ENCODE data around the gene CECR2. TPM values are rescaled to one million over a fixed set of nuclear protein-coding genes. Genes with fewer than 3 reads are reported as not detected.

Gene CECR2
- total and polyA plus RNA-seq, 2 of the 8 experiments (the other 6 are each of a cell fraction or from before 2014, with no cell fraction given), result 18.3 to 123 TPM

DNA sequence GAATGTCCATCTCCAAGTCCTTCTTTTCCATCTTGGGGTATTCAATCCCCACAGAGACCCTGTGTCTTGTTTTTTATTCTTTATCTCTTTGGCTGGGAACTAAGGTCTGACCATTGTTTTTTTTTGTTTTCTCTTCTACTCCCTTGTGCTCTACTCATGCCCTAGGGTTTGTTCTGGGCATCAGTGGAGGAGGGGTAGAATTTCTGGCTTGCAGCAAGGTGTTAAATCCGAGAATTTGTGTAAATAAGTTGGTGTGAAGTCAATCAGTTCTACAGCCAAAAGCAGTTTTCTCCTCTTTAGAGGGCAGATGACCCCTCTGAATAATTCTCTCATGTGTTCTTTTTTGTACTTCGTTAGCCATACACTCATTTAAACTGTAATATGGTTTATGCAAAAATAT lies 10.7 kb downstream of the CECR2 start (continued):
- TF ChIP-seq, protein P1, sequence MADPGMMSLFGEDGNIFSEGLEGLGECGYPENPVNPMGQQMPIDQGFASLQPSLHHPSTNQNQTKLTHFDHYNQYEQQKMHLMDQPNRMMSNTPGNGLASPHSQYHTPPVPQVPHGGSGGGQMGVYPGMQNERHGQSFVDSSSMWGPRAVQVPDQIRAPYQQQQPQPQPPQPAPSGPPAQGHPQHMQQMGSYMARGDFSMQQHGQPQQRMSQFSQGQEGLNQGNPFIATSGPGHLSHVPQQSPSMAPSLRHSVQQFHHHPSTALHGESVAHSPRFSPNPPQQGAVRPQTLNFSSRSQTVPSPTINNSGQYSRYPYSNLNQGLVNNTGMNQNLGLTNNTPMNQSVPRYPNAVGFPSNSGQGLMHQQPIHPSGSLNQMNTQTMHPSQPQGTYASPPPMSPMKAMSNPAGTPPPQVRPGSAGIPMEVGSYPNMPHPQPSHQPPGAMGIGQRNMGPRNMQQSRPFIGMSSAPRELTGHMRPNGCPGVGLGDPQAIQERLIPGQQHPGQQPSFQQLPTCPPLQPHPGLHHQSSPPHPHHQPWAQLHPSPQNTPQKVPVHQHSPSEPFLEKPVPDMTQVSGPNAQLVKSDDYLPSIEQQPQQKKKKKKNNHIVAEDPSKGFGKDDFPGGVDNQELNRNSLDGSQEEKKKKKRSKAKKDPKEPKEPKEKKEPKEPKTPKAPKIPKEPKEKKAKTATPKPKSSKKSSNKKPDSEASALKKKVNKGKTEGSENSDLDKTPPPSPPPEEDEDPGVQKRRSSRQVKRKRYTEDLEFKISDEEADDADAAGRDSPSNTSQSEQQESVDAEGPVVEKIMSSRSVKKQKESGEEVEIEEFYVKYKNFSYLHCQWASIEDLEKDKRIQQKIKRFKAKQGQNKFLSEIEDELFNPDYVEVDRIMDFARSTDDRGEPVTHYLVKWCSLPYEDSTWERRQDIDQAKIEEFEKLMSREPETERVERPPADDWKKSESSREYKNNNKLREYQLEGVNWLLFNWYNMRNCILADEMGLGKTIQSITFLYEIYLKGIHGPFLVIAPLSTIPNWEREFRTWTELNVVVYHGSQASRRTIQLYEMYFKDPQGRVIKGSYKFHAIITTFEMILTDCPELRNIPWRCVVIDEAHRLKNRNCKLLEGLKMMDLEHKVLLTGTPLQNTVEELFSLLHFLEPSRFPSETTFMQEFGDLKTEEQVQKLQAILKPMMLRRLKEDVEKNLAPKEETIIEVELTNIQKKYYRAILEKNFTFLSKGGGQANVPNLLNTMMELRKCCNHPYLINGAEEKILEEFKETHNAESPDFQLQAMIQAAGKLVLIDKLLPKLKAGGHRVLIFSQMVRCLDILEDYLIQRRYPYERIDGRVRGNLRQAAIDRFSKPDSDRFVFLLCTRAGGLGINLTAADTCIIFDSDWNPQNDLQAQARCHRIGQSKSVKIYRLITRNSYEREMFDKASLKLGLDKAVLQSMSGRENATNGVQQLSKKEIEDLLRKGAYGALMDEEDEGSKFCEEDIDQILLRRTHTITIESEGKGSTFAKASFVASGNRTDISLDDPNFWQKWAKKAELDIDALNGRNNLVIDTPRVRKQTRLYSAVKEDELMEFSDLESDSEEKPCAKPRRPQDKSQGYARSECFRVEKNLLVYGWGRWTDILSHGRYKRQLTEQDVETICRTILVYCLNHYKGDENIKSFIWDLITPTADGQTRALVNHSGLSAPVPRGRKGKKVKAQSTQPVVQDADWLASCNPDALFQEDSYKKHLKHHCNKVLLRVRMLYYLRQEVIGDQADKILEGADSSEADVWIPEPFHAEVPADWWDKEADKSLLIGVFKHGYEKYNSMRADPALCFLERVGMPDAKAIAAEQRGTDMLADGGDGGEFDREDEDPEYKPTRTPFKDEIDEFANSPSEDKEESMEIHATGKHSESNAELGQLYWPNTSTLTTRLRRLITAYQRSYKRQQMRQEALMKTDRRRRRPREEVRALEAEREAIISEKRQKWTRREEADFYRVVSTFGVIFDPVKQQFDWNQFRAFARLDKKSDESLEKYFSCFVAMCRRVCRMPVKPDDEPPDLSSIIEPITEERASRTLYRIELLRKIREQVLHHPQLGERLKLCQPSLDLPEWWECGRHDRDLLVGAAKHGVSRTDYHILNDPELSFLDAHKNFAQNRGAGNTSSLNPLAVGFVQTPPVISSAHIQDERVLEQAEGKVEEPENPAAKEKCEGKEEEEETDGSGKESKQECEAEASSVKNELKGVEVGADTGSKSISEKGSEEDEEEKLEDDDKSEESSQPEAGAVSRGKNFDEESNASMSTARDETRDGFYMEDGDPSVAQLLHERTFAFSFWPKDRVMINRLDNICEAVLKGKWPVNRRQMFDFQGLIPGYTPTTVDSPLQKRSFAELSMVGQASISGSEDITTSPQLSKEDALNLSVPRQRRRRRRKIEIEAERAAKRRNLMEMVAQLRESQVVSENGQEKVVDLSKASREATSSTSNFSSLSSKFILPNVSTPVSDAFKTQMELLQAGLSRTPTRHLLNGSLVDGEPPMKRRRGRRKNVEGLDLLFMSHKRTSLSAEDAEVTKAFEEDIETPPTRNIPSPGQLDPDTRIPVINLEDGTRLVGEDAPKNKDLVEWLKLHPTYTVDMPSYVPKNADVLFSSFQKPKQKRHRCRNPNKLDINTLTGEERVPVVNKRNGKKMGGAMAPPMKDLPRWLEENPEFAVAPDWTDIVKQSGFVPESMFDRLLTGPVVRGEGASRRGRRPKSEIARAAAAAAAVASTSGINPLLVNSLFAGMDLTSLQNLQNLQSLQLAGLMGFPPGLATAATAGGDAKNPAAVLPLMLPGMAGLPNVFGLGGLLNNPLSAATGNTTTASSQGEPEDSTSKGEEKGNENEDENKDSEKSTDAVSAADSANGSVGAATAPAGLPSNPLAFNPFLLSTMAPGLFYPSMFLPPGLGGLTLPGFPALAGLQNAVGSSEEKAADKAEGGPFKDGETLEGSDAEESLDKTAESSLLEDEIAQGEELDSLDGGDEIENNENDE (IDR thresholded peaks at IDR 0.05; ENCODE audit: insufficient replicate concordance, low read length), result no peak
- TF ChIP-seq RFX5 (IDR thresholded peaks at IDR 0.05; ENCODE audit: borderline replicate concordance, low read depth, low read length), result no peak
- TF ChIP-seq TAF1 (IDR thresholded peaks at IDR 0.05; ENCODE audit: low read depth, low read length), result no peak
- TF ChIP-seq CHD1 (IDR thresholded peaks at IDR 0.05; ENCODE audit: low read depth, low read length), result no peak
- TF ChIP-seq TAF7 (optimal IDR thresholded peaks at IDR 0.05; ENCODE audit: borderline replicate concordance, low read depth, low read length), result no peak
- TF ChIP-seq, protein P2, sequence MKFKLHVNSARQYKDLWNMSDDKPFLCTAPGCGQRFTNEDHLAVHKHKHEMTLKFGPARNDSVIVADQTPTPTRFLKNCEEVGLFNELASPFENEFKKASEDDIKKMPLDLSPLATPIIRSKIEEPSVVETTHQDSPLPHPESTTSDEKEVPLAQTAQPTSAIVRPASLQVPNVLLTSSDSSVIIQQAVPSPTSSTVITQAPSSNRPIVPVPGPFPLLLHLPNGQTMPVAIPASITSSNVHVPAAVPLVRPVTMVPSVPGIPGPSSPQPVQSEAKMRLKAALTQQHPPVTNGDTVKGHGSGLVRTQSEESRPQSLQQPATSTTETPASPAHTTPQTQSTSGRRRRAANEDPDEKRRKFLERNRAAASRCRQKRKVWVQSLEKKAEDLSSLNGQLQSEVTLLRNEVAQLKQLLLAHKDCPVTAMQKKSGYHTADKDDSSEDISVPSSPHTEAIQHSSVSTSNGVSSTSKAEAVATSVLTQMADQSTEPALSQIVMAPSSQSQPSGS (IDR thresholded peaks at IDR 0.05; ENCODE audit: low read length), result no peak
- TF ChIP-seq, protein P3, sequence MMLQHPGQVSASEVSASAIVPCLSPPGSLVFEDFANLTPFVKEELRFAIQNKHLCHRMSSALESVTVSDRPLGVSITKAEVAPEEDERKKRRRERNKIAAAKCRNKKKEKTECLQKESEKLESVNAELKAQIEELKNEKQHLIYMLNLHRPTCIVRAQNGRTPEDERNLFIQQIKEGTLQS (IDR thresholded peaks at IDR 0.05; ENCODE audit: insufficient read depth, low read depth, low read length), result no peak
- no peak for TF ChIP-seq CHD2 (IDR thresholded peaks at IDR 0.05; ENCODE audit: low read length)
- TF ChIP-seq EZH2 (IDR thresholded peaks at IDR 0.05; ENCODE audit: low read depth, low read length, severe bottlenecking), result no peak
